WTC11 (cell line): Measurements from ENCODE around the gene KDSR. TPM values are rescaled to one million over a fixed set of nuclear protein-coding genes. Genes with fewer than 3 reads are reported as not detected.

Experiments
- ATAC-seq: fragments of 200-7000 bp; cut with Tn5 transposase; 2 replicates; pipeline ENCODE4 v1.10.0; 2021; ENCODE audit warnings: mild to moderate bottlenecking, moderate library complexity
- CTCF ChIA-PET: fragments of 300-600 bp; sonication (Branson Sonifier 250); formaldehyde crosslinking; loops from one replicate; lab custom pipeline; 2021; ENCODE audit warnings: antibody characterized with exemption; lab: Charles Lee
- POLR2A ChIA-PET: fragments of 350-600 bp; sonication (Branson Sonifier 250); formaldehyde crosslinking; loops from one replicate; lab custom pipeline; 2021; ENCODE audit warnings: antibody characterized with exemption; lab: Charles Lee
- DNase-seq: peaks from one replicate; pipeline ENCODE4 v3.0.0; 2021; ENCODE audit warnings: low spot score
- H3K27ac Mint-ChIP-seq: 2 replicates; pipeline ENCODE4 v1.8.0; 2021; ENCODE audit warnings: mixed read lengths
- H3K27me3 Mint-ChIP-seq: 2 replicates; pipeline ENCODE4 v1.8.0; 2021; ENCODE audit warnings: low read depth, mild to moderate bottlenecking, moderate library complexity, mixed read lengths
- H3K36me3 Mint-ChIP-seq: 2 replicates; pipeline ENCODE4 v1.8.0; 2021; ENCODE audit warnings: mixed read lengths
- H3K4me1 Mint-ChIP-seq: 2 replicates; pipeline ENCODE4 v1.8.0; 2022; ENCODE audit warnings: mixed read lengths
- H3K4me3 Mint-ChIP-seq: 2 replicates; pipeline ENCODE4 v1.8.0; 2021; ENCODE audit warnings: mild to moderate bottlenecking, moderate library complexity, mixed read lengths
- H3K9me3 Mint-ChIP-seq: 2 replicates; pipeline ENCODE4 v1.8.0; 2021; ENCODE audit warnings: mixed read lengths
- ARID4B ChIP-seq: sonication (generic); formaldehyde crosslinking; IDR thresholded peaks from 2 replicates; pipeline ENCODE4 v1.8.0; 2023; ENCODE audit warnings: missing genetic modification reagents, mild to moderate bottlenecking, borderline replicate concordance
- FOXJ3 ChIP-seq: sonication (generic); formaldehyde crosslinking; IDR thresholded peaks from 2 replicates; pipeline ENCODE4 v1.9.0; 2021; ENCODE audit warnings: missing genetic modification reagents, mild to moderate bottlenecking, borderline replicate concordance
- FOXK1 ChIP-seq: sonication (generic); formaldehyde crosslinking; IDR thresholded peaks from 2 replicates; pipeline ENCODE4 v1.8.0; 2022; ENCODE audit warnings: mild to moderate bottlenecking, moderate library complexity, missing genetic modification reagents
- GABPB1 ChIP-seq: sonication (generic); formaldehyde crosslinking; IDR thresholded peaks from 2 replicates; pipeline ENCODE4 v1.8.1; 2023; ENCODE audit warnings: mild to moderate bottlenecking, missing genetic modification reagents
- HMGA2 ChIP-seq: fragments of 250-450 bp; sonication (Bioruptor Pico); IDR thresholded peaks from 2 replicates; pipeline ENCODE4 v1.4.0; 2021; ENCODE audit warnings: mild to moderate bottlenecking, moderate library complexity
- OVOL2 ChIP-seq: fragments of 250-450 bp; sonication (Bioruptor Pico); IDR thresholded peaks from 2 replicates; pipeline ENCODE4 v1.9.0; 2021; ENCODE audit warnings: mild to moderate bottlenecking, borderline replicate concordance
- PREB ChIP-seq: sonication (generic); formaldehyde crosslinking; IDR thresholded peaks from 2 replicates; pipeline ENCODE4 v1.8.1; 2022; ENCODE audit warnings: mild to moderate bottlenecking, missing genetic modification reagents, moderate library complexity, borderline replicate concordance
- PRRX2 ChIP-seq: fragments of 250-450 bp; sonication (Bioruptor Pico); IDR thresholded peaks from 2 replicates; pipeline ENCODE4 v1.8.0; 2021; ENCODE audit warnings: mild to moderate bottlenecking
- TEAD1 ChIP-seq: sonication (generic); formaldehyde crosslinking; IDR thresholded peaks from 2 replicates; pipeline ENCODE4 v1.8.0; 2022; ENCODE audit warnings: mild to moderate bottlenecking, missing genetic modification reagents
- ZBTB43 ChIP-seq: sonication (generic); formaldehyde crosslinking; IDR thresholded peaks from 2 replicates; pipeline ENCODE4 v1.8.1; 2023; ENCODE audit warnings: mild to moderate bottlenecking, missing genetic modification reagents
- ZNF532 ChIP-seq: fragments of 250-450 bp; sonication (Bioruptor Pico); IDR thresholded peaks from 2 replicates; pipeline ENCODE4 v1.9.0; 2021; ENCODE audit warnings: mild to moderate bottlenecking, borderline replicate concordance
- total RNA-seq: library from RNA; stranded (reverse); gene quantifications from 3 replicates; pipeline ENCODE4 v1.2.3, GENCODE V29; 2021
- TF ChIP-seq, protein P1 (sequence below): sonication (generic); formaldehyde crosslinking; IDR thresholded peaks from 2 replicates; pipeline ENCODE4 v1.8.1; 2022; ENCODE audit warnings: missing genetic modification reagents, borderline replicate concordance
- TF ChIP-seq, protein P2 (sequence below): sonication (generic); formaldehyde crosslinking; IDR thresholded peaks from 2 replicates; pipeline ENCODE4 v1.8.1; 2022; ENCODE audit warnings: low read depth, mild to moderate bottlenecking, moderate library complexity, missing genetic modification reagents, borderline replicate concordance
- TF ChIP-seq, protein P3 (sequence below): sonication (generic); formaldehyde crosslinking; IDR thresholded peaks from 2 replicates; pipeline ENCODE4 v1.8.1; 2023; ENCODE audit warnings: mild to moderate bottlenecking, missing genetic modification reagents
- TF ChIP-seq, protein P4 (sequence below): sonication (generic); formaldehyde crosslinking; IDR thresholded peaks from 2 replicates; pipeline ENCODE4 v1.8.0; 2022; ENCODE audit warnings: mild to moderate bottlenecking, missing genetic modification reagents

KDSR gene
- total RNA-seq, 1 experiment from 2014 or later = 51.8 TPM

GRCh38 chr18:63322206-63322605, 44.8 kb downstream of the KDSR start:
- CTCF ChIA-PET = interaction anchor here (1.1 to 2.6 kb wide), 6 partner anchors 117 to 306 kb away, joined by 3 to 21 read pairs (median 4); no protein-coding TSS in a partner anchor
- no peak overlapping the region for H3K4me3 Mint-ChIP-seq
- no peaks in the 10 kb centered on the region for H3K9me3 Mint-ChIP-seq
- DNase-seq (no peak), ATAC-seq (no peak)
- peaks cover 24% of the 10 kb centered on the region for H3K4me1 Mint-ChIP-seq
- H3K27ac Mint-ChIP-seq = no peak overlapping the region
- POLR2A ChIA-PET = no interaction called here
- peaks cover 30% of the 10 kb centered on the region for H3K27me3 Mint-ChIP-seq
- no peaks in the 10 kb centered on the region for H3K36me3 Mint-ChIP-seq
- TF ChIP-seq, protein P1, sequence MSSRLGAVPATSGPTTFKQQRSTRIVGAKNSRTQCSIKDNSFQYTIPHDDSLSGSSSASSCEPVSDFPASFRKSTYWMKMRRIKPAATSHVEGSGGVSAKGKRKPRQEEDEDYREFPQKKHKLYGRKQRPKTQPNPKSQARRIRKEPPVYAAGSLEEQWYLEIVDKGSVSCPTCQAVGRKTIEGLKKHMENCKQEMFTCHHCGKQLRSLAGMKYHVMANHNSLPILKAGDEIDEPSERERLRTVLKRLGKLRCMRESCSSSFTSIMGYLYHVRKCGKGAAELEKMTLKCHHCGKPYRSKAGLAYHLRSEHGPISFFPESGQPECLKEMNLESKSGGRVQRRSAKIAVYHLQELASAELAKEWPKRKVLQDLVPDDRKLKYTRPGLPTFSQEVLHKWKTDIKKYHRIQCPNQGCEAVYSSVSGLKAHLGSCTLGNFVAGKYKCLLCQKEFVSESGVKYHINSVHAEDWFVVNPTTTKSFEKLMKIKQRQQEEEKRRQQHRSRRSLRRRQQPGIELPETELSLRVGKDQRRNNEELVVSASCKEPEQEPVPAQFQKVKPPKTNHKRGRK = no peak
- TF ChIP-seq ZBTB43 (no peak), PREB (CRISPR knock-in tag) (no peak), PRRX2 (no peak), ZNF532 (no peak), GABPB1 (no peak), OVOL2 (CRISPR knock-in tag) (no peak), HMGA2 (CRISPR knock-in tag) (no peak), ARID4B (CRISPR knock-in tag) (no peak), FOXK1 (CRISPR knock-in tag) (no peak), TEAD1 (CRISPR knock-in tag) (no peak), FOXJ3 (CRISPR knock-in tag) (no peak)
- TF ChIP-seq, protein P2, sequence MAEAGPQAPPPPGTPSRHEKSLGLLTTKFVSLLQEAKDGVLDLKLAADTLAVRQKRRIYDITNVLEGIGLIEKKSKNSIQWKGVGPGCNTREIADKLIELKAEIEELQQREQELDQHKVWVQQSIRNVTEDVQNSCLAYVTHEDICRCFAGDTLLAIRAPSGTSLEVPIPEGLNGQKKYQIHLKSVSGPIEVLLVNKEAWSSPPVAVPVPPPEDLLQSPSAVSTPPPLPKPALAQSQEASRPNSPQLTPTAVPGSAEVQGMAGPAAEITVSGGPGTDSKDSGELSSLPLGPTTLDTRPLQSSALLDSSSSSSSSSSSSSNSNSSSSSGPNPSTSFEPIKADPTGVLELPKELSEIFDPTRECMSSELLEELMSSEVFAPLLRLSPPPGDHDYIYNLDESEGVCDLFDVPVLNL (CRISPR knock-in tag) = no peak
- TF ChIP-seq, protein P3, sequence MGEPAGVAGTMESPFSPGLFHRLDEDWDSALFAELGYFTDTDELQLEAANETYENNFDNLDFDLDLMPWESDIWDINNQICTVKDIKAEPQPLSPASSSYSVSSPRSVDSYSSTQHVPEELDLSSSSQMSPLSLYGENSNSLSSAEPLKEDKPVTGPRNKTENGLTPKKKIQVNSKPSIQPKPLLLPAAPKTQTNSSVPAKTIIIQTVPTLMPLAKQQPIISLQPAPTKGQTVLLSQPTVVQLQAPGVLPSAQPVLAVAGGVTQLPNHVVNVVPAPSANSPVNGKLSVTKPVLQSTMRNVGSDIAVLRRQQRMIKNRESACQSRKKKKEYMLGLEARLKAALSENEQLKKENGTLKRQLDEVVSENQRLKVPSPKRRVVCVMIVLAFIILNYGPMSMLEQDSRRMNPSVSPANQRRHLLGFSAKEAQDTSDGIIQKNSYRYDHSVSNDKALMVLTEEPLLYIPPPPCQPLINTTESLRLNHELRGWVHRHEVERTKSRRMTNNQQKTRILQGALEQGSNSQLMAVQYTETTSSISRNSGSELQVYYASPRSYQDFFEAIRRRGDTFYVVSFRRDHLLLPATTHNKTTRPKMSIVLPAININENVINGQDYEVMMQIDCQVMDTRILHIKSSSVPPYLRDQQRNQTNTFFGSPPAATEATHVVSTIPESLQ (CRISPR knock-in tag) = no peak
- TF ChIP-seq, protein P4, sequence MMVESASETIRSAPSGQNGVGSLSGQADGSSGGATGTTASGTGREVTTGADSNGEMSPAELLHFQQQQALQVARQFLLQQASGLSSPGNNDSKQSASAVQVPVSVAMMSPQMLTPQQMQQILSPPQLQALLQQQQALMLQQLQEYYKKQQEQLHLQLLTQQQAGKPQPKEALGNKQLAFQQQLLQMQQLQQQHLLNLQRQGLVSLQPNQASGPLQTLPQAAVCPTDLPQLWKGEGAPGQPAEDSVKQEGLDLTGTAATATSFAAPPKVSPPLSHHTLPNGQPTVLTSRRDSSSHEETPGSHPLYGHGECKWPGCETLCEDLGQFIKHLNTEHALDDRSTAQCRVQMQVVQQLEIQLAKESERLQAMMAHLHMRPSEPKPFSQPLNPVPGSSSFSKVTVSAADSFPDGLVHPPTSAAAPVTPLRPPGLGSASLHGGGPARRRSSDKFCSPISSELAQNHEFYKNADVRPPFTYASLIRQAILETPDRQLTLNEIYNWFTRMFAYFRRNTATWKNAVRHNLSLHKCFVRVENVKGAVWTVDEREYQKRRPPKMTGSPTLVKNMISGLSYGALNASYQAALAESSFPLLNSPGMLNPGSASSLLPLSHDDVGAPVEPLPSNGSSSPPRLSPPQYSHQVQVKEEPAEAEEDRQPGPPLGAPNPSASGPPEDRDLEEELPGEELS (CRISPR knock-in tag) = no peak
